Measurements from ENCODE around the gene TNFRSF25.

- TF ChIP-seq, protein P1, sequence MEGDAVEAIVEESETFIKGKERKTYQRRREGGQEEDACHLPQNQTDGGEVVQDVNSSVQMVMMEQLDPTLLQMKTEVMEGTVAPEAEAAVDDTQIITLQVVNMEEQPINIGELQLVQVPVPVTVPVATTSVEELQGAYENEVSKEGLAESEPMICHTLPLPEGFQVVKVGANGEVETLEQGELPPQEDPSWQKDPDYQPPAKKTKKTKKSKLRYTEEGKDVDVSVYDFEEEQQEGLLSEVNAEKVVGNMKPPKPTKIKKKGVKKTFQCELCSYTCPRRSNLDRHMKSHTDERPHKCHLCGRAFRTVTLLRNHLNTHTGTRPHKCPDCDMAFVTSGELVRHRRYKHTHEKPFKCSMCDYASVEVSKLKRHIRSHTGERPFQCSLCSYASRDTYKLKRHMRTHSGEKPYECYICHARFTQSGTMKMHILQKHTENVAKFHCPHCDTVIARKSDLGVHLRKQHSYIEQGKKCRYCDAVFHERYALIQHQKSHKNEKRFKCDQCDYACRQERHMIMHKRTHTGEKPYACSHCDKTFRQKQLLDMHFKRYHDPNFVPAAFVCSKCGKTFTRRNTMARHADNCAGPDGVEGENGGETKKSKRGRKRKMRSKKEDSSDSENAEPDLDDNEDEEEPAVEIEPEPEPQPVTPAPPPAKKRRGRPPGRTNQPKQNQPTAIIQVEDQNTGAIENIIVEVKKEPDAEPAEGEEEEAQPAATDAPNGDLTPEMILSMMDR (IDR thresholded peaks at IDR 0.05) = no peak
- TF ChIP-seq POLR2A (IDR thresholded peaks at IDR 0.05) = no peak
Measured at GRCh38 chr1:6466751-6467150, 778 bp upstream of the TNFRSF25 start.
